ENCODE data around the gene TYK2.

GRCh38 chr19:10399878-10400277 lies 19.5 kb upstream of the TYK2 start:
- TF ChIP-seq, protein P1, sequence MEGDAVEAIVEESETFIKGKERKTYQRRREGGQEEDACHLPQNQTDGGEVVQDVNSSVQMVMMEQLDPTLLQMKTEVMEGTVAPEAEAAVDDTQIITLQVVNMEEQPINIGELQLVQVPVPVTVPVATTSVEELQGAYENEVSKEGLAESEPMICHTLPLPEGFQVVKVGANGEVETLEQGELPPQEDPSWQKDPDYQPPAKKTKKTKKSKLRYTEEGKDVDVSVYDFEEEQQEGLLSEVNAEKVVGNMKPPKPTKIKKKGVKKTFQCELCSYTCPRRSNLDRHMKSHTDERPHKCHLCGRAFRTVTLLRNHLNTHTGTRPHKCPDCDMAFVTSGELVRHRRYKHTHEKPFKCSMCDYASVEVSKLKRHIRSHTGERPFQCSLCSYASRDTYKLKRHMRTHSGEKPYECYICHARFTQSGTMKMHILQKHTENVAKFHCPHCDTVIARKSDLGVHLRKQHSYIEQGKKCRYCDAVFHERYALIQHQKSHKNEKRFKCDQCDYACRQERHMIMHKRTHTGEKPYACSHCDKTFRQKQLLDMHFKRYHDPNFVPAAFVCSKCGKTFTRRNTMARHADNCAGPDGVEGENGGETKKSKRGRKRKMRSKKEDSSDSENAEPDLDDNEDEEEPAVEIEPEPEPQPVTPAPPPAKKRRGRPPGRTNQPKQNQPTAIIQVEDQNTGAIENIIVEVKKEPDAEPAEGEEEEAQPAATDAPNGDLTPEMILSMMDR (IDR thresholded peaks at IDR 0.05), result no peak
- no peak for TF ChIP-seq EP300 (IDR thresholded peaks at IDR 0.05)

Measured in ovary (tissue), 3 donors.